CD4-positive, alpha-beta T cell treated with Interleukin-4 for 1 hour (primary cell): ENCODE measurements around the gene VENTX.
A peak's percentile ranks its signal among the peaks of the same experiment; 100 is the strongest.

Source experiments
- DNase-seq, 2 donors: peaks; one replicate each; pipeline ENCODE4 v3.0.0-alpha.2; 2020 to 2022

VENTX gene

GRCh38 chr10:133275684-133276092, 38.0 kb downstream of the VENTX start:
- peak; percentile 63 to 71 for DNase-seq

- no peak for DNase-seq
Observed at GRCh38 chr10:133276100-133276434, 38.4 kb downstream of the VENTX start.

- peak; percentile 73 to 75 for DNase-seq
Observed at GRCh38 chr10:133276435-133277201, 39.0 kb downstream of the VENTX start, which contains the start of gene ADAM8. TSS of gene ADAM8 (minus strand) at chr10:133276868. CDS start at chr10:133276817, 51 bp downstream.

- DNase-seq: no peak
Observed at GRCh38 chr10:133277277-133277992, 39.8 kb downstream of the VENTX start.

GRCh38 chr10:133277993-133278576, 40.4 kb downstream of the VENTX start:
- peak in 1 of 2 donors; percentile 26 for DNase-seq

- DNase-seq: peak; percentile 85 to 88
Observed at GRCh38 chr10:133278577-133279265, 41.1 kb downstream of the VENTX start.

GRCh38 chr10:133279326-133280226, 41.9 kb downstream of the VENTX start:
- DNase-seq: peak in 1 of 2 donors; percentile 43

GRCh38 chr10:133280391-133281059, 42.9 kb downstream of the VENTX start:
- DNase-seq: no peak

- no peak for DNase-seq
Observed at GRCh38 chr10:133281084-133281483, 43.4 kb downstream of the VENTX start.

- DNase-seq: no peak
Observed at GRCh38 chr10:133281628-133282372, 44.1 kb downstream of the VENTX start.

GRCh38 chr10:133282846-133283390, 45.3 kb downstream of the VENTX start:
- no peak for DNase-seq

GRCh38 chr10:133283931-133284330, 46.3 kb downstream of the VENTX start:
- DNase-seq: no peak

GRCh38 chr10:133285217-133285616, 47.6 kb downstream of the VENTX start:
- no peak for DNase-seq

- DNase-seq: no peak
Observed at GRCh38 chr10:133286366-133286765, 48.7 kb downstream of the VENTX start.

GRCh38 chr10:133287832-133288500, 50.3 kb downstream of the VENTX start:
- no peak for DNase-seq

- no peak for DNase-seq
Observed at GRCh38 chr10:133289761-133290160, 52.1 kb downstream of the VENTX start.
